Panc1 (cell line): Measurements from ENCODE around the gene ZNF521.

Experiments
- CTCF ChIP-seq: fragments of 450-650 bp; IDR thresholded peaks from 2 replicates; pipeline ENCODE4 v1.5.1; 2017; ENCODE audit warnings: mild to moderate bottlenecking
- POLR2AphosphoS5 ChIP-seq: IDR thresholded peaks from 2 replicates; pipeline ENCODE4 v1.6.1; 2012; ENCODE audit warnings: mild to moderate bottlenecking, low read depth, low read length, moderate library complexity
- REST ChIP-seq, 2 experiments: IDR thresholded peaks; 2 replicates each; pipeline ENCODE4 v1.6.1; 2011 to 2012; ENCODE audit warnings: low read depth in 2 of 2, control low read depth in 1 of 2, low read length in 1 of 2, mild to moderate bottlenecking in 1 of 2, moderate library complexity in 1 of 2; ENCODE audit not compliant: insufficient read depth in 1 of 2
- SIN3A ChIP-seq: IDR thresholded peaks from 2 replicates; pipeline ENCODE4 v1.6.1; 2012; ENCODE audit warnings: low read depth, mild to moderate bottlenecking, low read length, moderate library complexity, borderline replicate concordance; ENCODE audit not compliant: insufficient read depth

GRCh38 chr18:25288340-25288938 is 63.5 kb downstream of the ZNF521 start:
- no peak for TF ChIP-seq REST (IDR thresholded peaks at IDR 0.05; ENCODE audit: insufficient read depth in 1 of 2, low read depth in 2 of 2, low read length in 1 of 2)
- TF ChIP-seq POLR2AphosphoS5 = no peak
- TF ChIP-seq CTCF = no peak
- no peak for TF ChIP-seq SIN3A
